A673 (cell line): Measurements from ENCODE around the gene AGPAT2. TPM values are rescaled to one million over a fixed set of nuclear protein-coding genes. Genes with fewer than 3 reads are reported as not detected.

Experiments
- BruUV-seq: library from RNA; stranded (reverse); fragments of 400-500 nt; replicated peaks from 2 replicates; lab custom pipeline; 2021; lab: Mats Ljungman, UMichigan
- CTCF ChIA-PET: fragments of 300-600 bp; sonication (Branson Sonifier 250); formaldehyde crosslinking; loops from one replicate; lab custom pipeline; 2022; ENCODE audit warnings: antibody characterized with exemption; lab: Charles Lee
- POLR2A ChIA-PET: fragments of 300-600 bp; sonication (Branson Sonifier 250); formaldehyde crosslinking; loops from one replicate; lab custom pipeline; 2022; ENCODE audit warnings: antibody characterized with exemption; ENCODE audit not compliant: low non-redundant PET; lab: Charles Lee
- DNase-seq: peaks from one replicate; pipeline ENCODE4 v3.0.0-alpha.2; 2015; ENCODE audit warnings: low spot score
- H3K27ac ChIP-seq: fragments of 200-600 bp; sonication (generic); 2 replicates; pipeline ENCODE4 v1.5.1; 2016; ENCODE audit warnings: mixed run types, low read depth, mild to moderate bottlenecking, mixed read lengths, antibody characterized with exemption, low read length; ENCODE audit not compliant: poor library complexity, severe bottlenecking
- H3K27me3 ChIP-seq: fragments of 200-600 bp; sonication (generic); replicated peaks from 2 replicates; pipeline ENCODE4 v1.6.1; 2017; ENCODE audit warnings: mixed run types, low read depth, mild to moderate bottlenecking, mixed read lengths, antibody characterized with exemption, low read length; ENCODE audit not compliant: insufficient read depth, poor library complexity
- H3K36me3 ChIP-seq: fragments of 200-600 bp; sonication (generic); 2 replicates; pipeline ENCODE4 v1.6.1; 2016; ENCODE audit warnings: mixed run types, mild to moderate bottlenecking, mixed read lengths, antibody characterized with exemption, low read length; ENCODE audit not compliant: insufficient read depth, poor library complexity, severe bottlenecking
- H3K4me1 ChIP-seq: fragments of 200-600 bp; sonication (generic); 2 replicates; pipeline ENCODE4 v1.6.1; 2017; ENCODE audit warnings: mixed run types, mild to moderate bottlenecking, mixed read lengths, antibody characterized with exemption, low read length; ENCODE audit not compliant: insufficient read depth, poor library complexity, severe bottlenecking
- H3K4me3 ChIP-seq: fragments of 200-600 bp; sonication (generic); 2 replicates; pipeline ENCODE4 v1.5.1; 2016; ENCODE audit warnings: low read depth, mixed run types, mild to moderate bottlenecking, mixed read lengths, low read length; ENCODE audit not compliant: poor library complexity, severe bottlenecking
- H3K9me3 ChIP-seq: fragments of 200-600 bp; sonication (generic); 2 replicates; pipeline ENCODE4 v1.6.1; 2016; ENCODE audit warnings: mixed run types, low read depth, mild to moderate bottlenecking, mixed read lengths, antibody characterized with exemption, low read length; ENCODE audit not compliant: poor library complexity, severe bottlenecking
- EZH2 ChIP-seq: fragments of 200-600 bp; sonication (generic); IDR thresholded peaks from 2 replicates; pipeline ENCODE4 v1.6.1; 2017; ENCODE audit warnings: borderline replicate concordance, low read depth, mild to moderate bottlenecking, mixed read lengths, antibody characterized with exemption, low read length; ENCODE audit not compliant: poor library complexity, severe bottlenecking
- intact Hi-C: fragments of 100-400 bp; cut with micrococcal nuclease; formaldehyde crosslinking; loops from one replicate; pipeline ENCODE4 v1.10.0; 2022; ENCODE audit not compliant: unreplicated experiment
- total RNA-seq: library from RNA; stranded (reverse); gene quantifications from 2 replicates; pipeline ENCODE4 v1.2.3, GENCODE V29; 2021
- TF ChIP-seq, protein P1 (sequence below): fragments of 300-800, 200-600 bp; sonication (generic); conservative IDR thresholded peaks from 2 replicates; pipeline ENCODE4 v1.5.1; 2017; ENCODE audit warnings: low read depth, mild to moderate bottlenecking, antibody characterized with exemption, low read length, moderate library complexity, mixed read lengths

The AGPAT2 gene
- total RNA-seq, 1 experiment from 2014 or later = 57.7 TPM

DNA sequence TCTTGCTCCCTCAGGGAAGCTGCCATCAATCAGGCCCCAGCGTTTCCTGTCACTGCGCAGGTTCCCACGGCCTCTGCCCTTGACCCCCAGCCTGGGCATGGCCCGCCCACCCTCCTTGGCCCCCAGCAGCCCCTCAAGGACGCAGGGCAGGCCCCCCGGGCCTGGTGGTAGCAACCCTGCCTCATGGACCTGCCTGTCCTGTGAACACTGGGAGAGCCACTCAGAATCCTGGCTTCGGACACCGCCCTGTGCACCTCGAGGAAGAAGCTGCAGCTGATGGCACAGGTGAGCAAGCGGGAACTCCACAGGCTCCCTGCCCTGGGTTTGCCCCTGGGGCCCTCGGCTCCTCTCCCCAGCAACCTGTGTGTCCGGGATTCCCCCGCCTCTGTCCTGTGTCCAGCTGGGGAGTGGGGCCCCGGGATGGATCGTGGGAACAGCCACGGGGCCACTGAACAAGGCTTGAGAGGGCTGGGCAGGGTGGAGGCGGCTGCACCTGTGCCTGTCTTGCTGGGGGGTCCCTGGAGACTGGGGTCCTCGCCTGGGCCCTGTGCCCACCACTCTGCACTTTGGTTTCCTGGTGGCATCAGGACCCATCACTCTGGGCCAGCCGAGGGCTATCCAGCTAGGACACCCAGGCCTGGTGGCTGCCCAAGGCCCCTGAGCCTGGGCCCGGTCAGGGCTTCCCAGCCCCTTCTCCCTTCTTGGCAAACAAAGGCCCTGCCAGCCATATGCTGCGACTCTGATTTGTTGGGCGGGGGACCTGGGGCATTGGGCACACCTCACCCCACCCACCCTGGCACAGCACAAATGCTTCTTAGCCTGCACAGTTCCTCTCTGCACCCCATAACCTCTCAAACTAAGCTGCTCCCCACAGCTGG is 58.0 kb downstream of the AGPAT2 start:
- H3K36me3 ChIP-seq = no peaks in the 10 kb centered on the region
- peaks cover 12% of the 10 kb centered on the region for H3K4me1 ChIP-seq
- TF ChIP-seq EZH2 = no peak
- TF ChIP-seq, protein P1, sequence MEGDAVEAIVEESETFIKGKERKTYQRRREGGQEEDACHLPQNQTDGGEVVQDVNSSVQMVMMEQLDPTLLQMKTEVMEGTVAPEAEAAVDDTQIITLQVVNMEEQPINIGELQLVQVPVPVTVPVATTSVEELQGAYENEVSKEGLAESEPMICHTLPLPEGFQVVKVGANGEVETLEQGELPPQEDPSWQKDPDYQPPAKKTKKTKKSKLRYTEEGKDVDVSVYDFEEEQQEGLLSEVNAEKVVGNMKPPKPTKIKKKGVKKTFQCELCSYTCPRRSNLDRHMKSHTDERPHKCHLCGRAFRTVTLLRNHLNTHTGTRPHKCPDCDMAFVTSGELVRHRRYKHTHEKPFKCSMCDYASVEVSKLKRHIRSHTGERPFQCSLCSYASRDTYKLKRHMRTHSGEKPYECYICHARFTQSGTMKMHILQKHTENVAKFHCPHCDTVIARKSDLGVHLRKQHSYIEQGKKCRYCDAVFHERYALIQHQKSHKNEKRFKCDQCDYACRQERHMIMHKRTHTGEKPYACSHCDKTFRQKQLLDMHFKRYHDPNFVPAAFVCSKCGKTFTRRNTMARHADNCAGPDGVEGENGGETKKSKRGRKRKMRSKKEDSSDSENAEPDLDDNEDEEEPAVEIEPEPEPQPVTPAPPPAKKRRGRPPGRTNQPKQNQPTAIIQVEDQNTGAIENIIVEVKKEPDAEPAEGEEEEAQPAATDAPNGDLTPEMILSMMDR = no peak
- H3K4me3 ChIP-seq = no peak overlapping the region
- DNase-seq = no peak
- H3K27me3 ChIP-seq = no peaks in the 10 kb centered on the region
- intact Hi-C loops = loop anchor here (10.0 kb wide), 1 partner anchor 84 kb away; the partner anchor contains the start of gene NOTCH1
- BruUV-seq = no TSS peak
- POLR2A ChIA-PET = interaction anchor here (0.7 kb wide), 1 partner anchor 29 kb away, joined by 3 read pairs; no protein-coding TSS in a partner anchor
- no peaks in the 10 kb centered on the region for H3K9me3 ChIP-seq
- CTCF ChIA-PET = interaction anchor here (0.7 kb wide), 1 partner anchor 21 kb away, joined by 4 read pairs; no protein-coding TSS in a partner anchor
- no peak overlapping the region for H3K27ac ChIP-seq

DNA sequence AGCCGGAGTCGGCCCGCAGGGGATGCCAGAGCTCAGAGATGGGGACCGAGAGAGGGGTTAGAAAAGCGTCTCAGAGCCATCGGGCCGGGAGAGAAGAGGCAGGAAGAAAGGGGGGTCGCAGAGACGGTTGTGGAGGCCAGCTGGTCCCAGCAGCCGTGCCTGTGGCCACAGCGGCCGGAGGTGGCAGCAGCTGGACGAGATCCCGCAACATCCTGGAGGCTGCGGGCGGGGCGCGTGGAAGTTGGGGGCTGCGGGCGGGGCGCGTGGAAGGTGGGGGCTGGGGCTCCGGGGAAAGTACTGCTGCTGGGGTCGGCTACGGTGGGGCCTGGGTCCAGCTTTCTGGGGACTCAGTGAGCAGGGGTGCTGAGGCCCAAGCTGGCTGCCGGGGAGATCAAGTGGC is 59.0 kb downstream of the AGPAT2 start:
- no peaks in the 10 kb centered on the region for H3K36me3 ChIP-seq
- H3K27ac ChIP-seq = no peak overlapping the region
- H3K4me3 ChIP-seq = no peak overlapping the region
- peaks cover 19% of the 10 kb centered on the region for H3K4me1 ChIP-seq
- no peak for TF ChIP-seq EZH2
- TF ChIP-seq, protein P1 = no peak
- no peaks in the 10 kb centered on the region for H3K9me3 ChIP-seq
- intact Hi-C loops = loop anchor here (10.0 kb wide), 1 partner anchor 83 kb away; the partner anchor contains the start of gene NOTCH1
- no TSS peak for BruUV-seq
- H3K27me3 ChIP-seq = no peaks in the 10 kb centered on the region
- ChIA-PET CTCF (interaction anchor here (0.9 kb wide), 1 partner anchor 144 kb away, joined by 3 read pairs; no protein-coding TSS in a partner anchor), POLR2A (no interaction called here)
- DNase-seq = no peak

DNA sequence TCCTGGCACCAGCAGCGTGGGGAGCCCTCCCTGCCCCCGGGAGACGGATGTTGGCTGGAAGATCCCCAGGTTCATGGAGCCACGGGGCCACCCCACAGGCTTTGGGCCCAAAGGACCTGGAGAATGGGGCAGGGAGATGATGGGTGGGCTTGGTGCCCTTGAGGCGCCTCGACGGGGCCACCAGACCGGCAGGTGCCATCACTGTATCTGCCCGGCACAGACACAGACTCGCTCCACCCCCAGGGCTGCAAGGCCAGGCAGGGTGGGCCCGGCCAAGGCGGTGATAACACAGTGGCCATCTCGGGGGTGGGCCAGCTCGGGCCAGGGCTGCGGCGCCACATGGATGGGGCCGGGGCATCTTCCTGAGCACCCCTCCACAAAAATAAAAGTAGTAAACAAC is 59.6 kb downstream of the AGPAT2 start:
- TF ChIP-seq EZH2 = no peak
- TF ChIP-seq, protein P1 = no peak
- intact Hi-C loops = loop anchor here (10.0 kb wide), 1 partner anchor 83 kb away; the partner anchor contains the start of gene NOTCH1
- CTCF ChIA-PET = interaction anchor here (0.9 kb wide), 1 partner anchor 144 kb away, joined by 3 read pairs; no protein-coding TSS in a partner anchor
- Histone ChIP-seq H3K4me1 (peaks cover 19% of the 10 kb centered on the region), H3K27ac (no peak overlapping the region), H3K4me3 (no peak overlapping the region), H3K36me3 (no peaks in the 10 kb centered on the region), H3K27me3 (no peaks in the 10 kb centered on the region), H3K9me3 (no peaks in the 10 kb centered on the region)
- POLR2A ChIA-PET = no interaction called here
- no peak for DNase-seq
- BruUV-seq = no TSS peak
